Esophagus squamous epithelium (tissue), 4 donors: ENCODE measurements around the gene AP3D1.

Experiments
- POLR2A ChIP-seq, 4 donors: fragments of 450-650 bp; IDR thresholded peaks; one replicate each; pipeline ENCODE4 v1.6.1; 2017; ENCODE audit warnings: antibody characterized with exemption in 4 of 4, mild to moderate bottlenecking in 4 of 4, moderate library complexity in 3 of 4
- TF ChIP-seq, protein P1 (sequence below), 6 experiments: fragments of 450-650 bp in 4 of 6; fragments of 200-600 bp in 2 of 6; sonication (generic) in 2 of 6; IDR thresholded peaks; one replicate each; pipeline ENCODE4 v1.5.1; 2016 to 2019; ENCODE audit warnings: antibody characterized with exemption in 6 of 6, mild to moderate bottlenecking in 4 of 6, moderate library complexity in 4 of 6

DNA sequence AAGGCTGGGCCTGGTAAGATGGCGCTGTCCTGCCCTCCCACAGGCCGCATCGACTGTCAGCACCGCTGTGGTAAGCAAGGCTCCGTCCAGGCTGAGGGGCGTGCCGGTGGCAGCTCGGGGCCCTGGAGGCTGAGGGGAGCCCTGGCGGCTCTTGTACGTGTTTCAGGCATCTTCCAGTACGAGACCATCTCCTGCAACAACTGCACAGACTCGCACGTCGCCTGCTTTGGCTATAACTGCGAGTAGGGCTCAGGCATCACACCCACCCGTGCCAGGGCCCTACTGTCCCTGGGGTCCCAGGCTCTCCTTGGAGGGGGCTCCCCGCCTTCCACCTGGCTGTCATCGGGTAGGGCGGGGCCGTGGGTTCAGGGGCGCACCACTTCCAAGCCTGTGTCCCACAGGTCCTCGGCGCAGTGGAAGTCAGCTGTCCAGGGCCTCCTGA is 53.5 kb downstream of the AP3D1 start:
- TF ChIP-seq, protein P1, sequence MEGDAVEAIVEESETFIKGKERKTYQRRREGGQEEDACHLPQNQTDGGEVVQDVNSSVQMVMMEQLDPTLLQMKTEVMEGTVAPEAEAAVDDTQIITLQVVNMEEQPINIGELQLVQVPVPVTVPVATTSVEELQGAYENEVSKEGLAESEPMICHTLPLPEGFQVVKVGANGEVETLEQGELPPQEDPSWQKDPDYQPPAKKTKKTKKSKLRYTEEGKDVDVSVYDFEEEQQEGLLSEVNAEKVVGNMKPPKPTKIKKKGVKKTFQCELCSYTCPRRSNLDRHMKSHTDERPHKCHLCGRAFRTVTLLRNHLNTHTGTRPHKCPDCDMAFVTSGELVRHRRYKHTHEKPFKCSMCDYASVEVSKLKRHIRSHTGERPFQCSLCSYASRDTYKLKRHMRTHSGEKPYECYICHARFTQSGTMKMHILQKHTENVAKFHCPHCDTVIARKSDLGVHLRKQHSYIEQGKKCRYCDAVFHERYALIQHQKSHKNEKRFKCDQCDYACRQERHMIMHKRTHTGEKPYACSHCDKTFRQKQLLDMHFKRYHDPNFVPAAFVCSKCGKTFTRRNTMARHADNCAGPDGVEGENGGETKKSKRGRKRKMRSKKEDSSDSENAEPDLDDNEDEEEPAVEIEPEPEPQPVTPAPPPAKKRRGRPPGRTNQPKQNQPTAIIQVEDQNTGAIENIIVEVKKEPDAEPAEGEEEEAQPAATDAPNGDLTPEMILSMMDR (IDR thresholded peaks at IDR 0.05): no peak
- no peak for TF ChIP-seq POLR2A (IDR thresholded peaks at IDR 0.05)
